ENCODE data around the gene C20orf144.
"Not testable (repeated sequence)": the region's sequence is repeated elsewhere in the genome, so short reads cannot be mapped to it uniquely, and the experiment has no call there.

Gene C20orf144

GRCh38 chr20:33698966-33699365, 36.8 kb downstream of the C20orf144 start:
- FAIRE-seq: not testable (repeated sequence)

- FAIRE-seq: not testable (repeated sequence)
Observed at GRCh38 chr20:33700696-33701441, 38.7 kb downstream of the C20orf144 start.

GRCh38 chr20:33701629-33702450, 39.7 kb downstream of the C20orf144 start:
- FAIRE-seq: no peak

- FAIRE-seq: no peak
Observed at GRCh38 chr20:33702861-33703260, 40.7 kb downstream of the C20orf144 start.

- no peak for FAIRE-seq
Observed at GRCh38 chr20:33703498-33704137, 41.5 kb downstream of the C20orf144 start.

GRCh38 chr20:33704197-33704924, 42.2 kb downstream of the C20orf144 start:
- FAIRE-seq: no peak

GRCh38 chr20:33707668-33708067, 45.5 kb downstream of the C20orf144 start:
- FAIRE-seq: no peak

GRCh38 chr20:33709398-33709797, 47.3 kb downstream of the C20orf144 start:
- no peak for FAIRE-seq

GRCh38 chr20:33709905-33710541, 47.9 kb downstream of the C20orf144 start:
- no peak for FAIRE-seq

GRCh38 chr20:33710681-33711445, 48.7 kb downstream of the C20orf144 start:
- FAIRE-seq: no peak

GRCh38 chr20:33711446-33711738, 49.3 kb downstream of the C20orf144 start:
- FAIRE-seq: no peak

All from A204.1 (cell line).